RCC 7860 (cell line): Measurements from ENCODE around the gene SLC2A9.
"Not testable (repeated sequence)": the region's sequence is repeated elsewhere in the genome, so short reads cannot be mapped to it uniquely, and the experiment has no call there.

Experiments used
- DNase-seq: peaks from one replicate; pipeline ENCODE4 v3.0.0-alpha.2; 2015; ENCODE audit warnings: low spot score
- FAIRE-seq: peaks from 2 replicates; lab custom pipeline; 2012; peaks lifted over from hg19 to GRCh38; lab: Jason Lieb, UNC

Gene SLC2A9

DNA sequence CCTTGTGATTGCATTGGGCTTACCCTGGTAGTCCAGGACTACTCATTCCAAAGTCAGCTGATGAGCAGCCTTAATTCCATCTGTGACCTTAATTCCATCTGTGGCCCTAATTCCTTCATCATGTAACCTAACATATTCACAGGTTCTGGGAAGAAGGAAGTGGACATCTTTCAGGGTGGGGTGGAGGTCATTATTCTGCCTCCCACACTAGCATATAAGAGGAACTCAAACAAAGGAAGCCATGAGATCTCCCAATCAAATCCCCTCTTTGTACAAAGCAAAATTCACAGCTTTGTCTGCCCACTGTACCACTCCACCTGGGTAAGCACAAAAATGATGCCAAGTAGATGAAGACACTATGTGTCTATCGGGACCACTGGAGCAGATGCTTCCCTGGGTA, 87.3 kb downstream of the SLC2A9 start:
- DNase-seq (no peak), FAIRE-seq (no peak)

GRCh38 chr4:9933184-9933583, 88.1 kb downstream of the SLC2A9 start:
- FAIRE-seq (no peak), DNase-seq (no peak)

- no peak for DNase-seq
- FAIRE-seq: no peak
These were observed 88.5 kb downstream of the SLC2A9 start for GRCh38 chr4:9932771-9933170.

DNA sequence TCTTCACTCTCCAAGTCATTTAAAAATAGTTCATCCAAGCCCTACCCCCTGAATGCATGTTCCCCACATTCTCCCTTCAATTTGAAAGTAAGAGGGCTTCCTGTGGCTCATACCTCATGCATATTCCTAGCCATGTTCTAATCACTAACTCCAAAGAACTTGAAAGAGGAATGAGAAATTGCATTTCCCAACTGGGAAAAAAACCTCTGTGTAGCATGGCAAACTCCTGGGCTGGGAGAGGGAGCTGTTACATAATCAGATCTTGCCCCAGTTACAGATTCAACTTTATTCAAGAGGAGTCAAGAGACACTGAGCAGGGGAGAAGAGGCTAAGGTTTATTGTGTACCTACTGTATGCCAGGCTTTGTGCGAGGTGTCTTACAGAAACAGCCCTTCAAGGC, 90.2 kb downstream of the SLC2A9 start:
- DNase-seq (no peak), FAIRE-seq (no peak)

DNA sequence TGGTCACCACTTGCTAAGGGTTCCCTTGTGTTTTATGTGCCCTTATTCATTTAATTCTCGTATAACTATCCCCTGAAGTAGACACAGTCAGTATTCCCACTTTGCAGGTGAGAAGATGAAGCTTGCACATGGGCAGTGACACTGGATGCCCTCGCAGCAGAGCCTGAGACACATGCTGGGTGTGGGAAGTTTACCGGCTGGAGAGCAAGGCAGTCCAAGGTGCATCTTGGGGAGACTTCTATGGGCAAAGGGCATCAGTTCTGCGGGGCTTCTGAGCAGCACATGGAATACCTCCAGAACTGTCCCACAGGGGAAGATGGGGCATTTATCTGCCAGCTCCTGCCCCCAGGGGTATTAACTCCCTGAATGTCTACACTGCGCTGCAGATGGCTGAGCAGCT, 92.2 kb downstream of the SLC2A9 start:
- FAIRE-seq (no peak), DNase-seq (no peak)

DNA sequence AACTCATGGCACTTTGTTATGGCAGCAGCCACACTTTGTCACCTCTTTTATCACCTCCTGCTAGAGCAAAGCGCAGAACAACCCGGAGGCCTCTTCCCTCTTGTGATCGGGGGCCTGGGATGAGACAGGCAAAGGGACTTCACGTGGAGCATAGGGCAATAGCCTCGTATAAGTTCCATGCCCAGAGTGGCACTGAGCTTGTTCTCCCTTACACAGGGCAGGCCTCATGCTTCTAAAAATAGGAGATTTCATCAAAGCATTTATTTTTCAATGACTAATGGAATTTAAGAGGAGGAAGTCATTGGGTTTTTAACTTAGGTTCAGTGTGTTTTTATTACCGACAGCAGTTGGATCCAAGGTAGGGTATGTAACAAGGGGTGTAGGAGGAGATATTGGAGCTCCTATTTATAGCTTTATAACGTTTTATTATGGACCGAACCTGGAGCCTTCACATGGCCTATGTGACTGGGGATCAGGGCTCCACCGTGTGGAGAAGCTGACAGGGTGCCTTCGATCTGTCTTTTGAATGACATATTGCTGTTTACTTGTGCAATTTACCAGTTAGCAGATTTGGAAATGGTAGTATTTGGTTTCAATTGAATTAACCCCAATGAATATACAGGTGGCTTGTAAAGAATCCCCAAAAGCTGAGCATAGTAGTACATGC, 93.8 kb downstream of the SLC2A9 start:
- FAIRE-seq (no peak), DNase-seq (no peak)

DNA sequence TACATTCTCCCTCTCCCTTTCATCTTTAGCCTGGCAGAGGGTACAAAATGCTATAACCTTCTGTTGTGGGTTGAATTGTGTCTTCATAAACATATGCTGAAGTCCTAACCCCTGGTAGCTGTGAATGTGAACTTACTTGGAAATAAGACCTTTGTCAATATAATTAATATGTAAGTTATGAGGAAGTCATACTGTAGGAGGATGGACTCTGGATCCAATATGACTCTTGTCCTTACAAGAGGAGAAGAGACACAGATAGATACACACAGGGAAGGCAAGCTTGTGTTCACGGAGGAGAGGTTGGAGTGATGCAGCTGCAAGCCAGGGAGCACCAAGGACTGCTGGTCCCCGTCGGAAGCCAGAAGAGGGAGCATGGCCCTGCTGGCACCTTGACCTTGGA, 94.7 kb downstream of the SLC2A9 start:
- DNase-seq (no peak), FAIRE-seq (no peak)

GRCh38 chr4:9925750-9926439, 95.4 kb downstream of the SLC2A9 start:
- FAIRE-seq (no peak), DNase-seq (no peak)

GRCh38 chr4:9924750-9925149, 96.5 kb downstream of the SLC2A9 start:
- FAIRE-seq (no peak), DNase-seq (peak; percentile 36)

DNA sequence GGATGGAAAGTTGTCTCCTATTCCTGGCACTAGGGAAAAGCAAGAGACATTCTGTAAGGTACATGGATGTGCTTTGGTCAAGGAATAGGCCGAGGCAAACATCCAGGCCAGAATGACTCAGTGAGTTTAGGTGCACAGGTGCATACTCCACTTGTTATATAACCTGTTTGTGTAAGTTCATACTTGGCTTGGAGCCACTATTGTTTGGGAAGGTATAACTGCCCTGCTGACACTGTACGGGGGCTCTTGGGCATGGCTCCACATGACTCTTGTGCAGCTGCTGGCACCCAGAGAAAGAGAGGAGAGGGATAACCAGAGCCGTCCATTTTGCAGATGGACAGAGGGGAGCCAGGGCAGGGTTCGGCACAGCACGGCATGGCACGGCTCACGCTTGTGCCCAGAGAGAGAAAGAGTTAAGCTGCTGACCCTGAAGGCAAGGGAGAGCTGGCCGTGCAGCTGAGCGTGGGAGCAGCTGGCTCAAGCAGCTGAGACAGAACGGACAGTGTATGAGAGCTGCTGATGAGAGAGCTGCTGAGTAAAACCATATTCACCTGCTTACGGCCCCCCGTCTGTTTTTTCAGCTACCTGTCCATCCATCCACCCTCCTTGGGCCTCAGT, 98.0 kb downstream of the SLC2A9 start:
- no peak for FAIRE-seq
- no peak for DNase-seq

DNA sequence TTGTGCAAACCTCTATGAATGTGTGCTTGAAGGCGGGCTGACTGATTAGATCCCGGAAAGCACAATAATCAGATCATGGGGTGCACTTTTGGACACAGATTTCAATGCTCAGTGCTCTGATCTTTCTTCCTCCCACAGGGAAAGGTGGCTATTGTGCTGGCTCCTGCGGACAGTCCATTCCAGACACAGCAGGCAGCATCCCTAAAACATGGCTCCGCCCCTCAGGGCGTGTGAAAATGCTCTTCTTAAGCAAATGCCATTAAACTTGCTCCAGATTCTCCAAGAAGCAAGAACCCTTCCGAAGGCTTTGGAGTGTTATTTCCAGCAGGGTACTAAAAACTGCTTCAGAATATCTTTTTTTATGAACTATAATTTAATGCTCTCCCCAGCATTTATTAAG, 100.0 kb downstream of the SLC2A9 start:
- no peak for FAIRE-seq
- no peak for DNase-seq

- DNase-seq (no peak), FAIRE-seq (no peak)
These were observed 101.3 kb downstream of the SLC2A9 start for GRCh38 chr4:9920029-9920428.

DNA sequence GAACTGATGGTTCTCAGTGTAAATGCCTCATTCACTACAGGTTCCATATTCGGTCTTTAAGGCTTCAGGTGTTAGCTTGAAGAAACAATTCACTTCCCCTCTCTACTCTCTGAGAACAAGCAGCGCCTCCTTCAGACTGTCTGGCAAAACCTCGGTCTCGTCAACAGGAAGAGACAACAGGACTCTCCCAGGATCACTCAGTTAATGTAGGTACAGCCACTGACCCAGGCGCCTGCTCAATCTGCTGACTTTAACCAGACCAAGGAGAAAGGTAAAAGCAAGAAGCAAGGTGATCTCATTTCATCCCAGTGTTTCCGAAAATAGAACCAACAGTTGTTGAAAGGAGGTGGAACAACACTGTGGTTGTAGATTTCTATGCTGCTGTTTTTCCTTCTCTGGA, 102.2 kb downstream of the SLC2A9 start:
- DNase-seq (no peak), FAIRE-seq (no peak)

GRCh38 chr4:9918484-9918883, 102.8 kb downstream of the SLC2A9 start:
- FAIRE-seq (no peak), DNase-seq (no peak)

- no peak for FAIRE-seq
- no peak for DNase-seq
These were observed 104.4 kb downstream of the SLC2A9 start for GRCh38 chr4:9916937-9917336.

GRCh38 chr4:9916346-9916745, 105.0 kb downstream of the SLC2A9 start:
- DNase-seq (no peak), FAIRE-seq (no peak)

DNA sequence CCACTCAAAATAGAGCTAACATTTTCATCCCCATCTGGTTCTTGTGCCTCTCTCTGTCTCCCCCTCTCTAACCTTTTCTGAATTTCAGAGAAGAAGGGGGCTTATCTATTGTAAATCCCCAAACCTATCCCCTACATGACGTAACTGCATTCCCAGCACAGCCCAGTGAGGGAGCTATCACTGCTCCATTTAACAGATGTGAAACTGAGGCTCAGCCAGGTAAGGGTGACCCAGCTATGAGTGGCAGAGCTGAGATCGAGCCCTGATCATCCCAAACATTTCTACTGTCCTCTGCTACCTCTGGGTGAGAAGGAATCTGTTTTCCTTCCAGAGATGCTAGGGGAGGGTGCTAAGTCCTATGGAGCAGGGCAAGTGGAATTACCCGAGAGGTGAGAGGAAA, 107.5 kb downstream of the SLC2A9 start:
- no peak for FAIRE-seq
- DNase-seq: no peak

- no peak for FAIRE-seq
- no peak for DNase-seq
These were observed 114.3 kb downstream of the SLC2A9 start for GRCh38 chr4:9906996-9907395.

GRCh38 chr4:9904976-9905587, 116.2 kb downstream of the SLC2A9 start:
- FAIRE-seq (no peak), DNase-seq (no peak)

DNA sequence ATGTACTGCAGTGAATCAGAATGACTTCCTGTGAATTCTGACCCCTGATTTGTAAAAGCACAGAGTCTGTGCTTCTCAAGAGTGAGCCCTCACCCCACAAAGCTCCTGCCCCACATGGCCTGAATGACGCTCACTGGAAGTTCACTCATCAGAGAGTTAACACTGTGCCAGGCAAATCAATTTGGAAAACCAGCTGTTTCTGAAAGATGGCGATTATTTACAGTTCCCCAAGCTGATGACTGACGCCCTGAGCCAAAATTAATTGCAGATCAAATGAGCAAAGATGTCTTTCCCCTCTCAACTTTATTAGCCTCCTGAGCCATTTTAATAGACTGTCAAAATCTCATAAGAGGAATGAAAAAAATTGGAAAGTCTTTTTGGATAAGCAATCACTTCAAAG, 118.0 kb downstream of the SLC2A9 start:
- FAIRE-seq (no peak), DNase-seq (no peak)

GRCh38 chr4:9901257-9901656, 120.0 kb downstream of the SLC2A9 start:
- DNase-seq (no peak), FAIRE-seq (no peak)

- not testable (repeated sequence) for DNase-seq, FAIRE-seq
These were observed 120.7 kb downstream of the SLC2A9 start for GRCh38 chr4:9900633-9901032.
